GM21529 (cell line): ENCODE measurements around the gene STXBP6.

ENCODE experiments used
- ATAC-seq: cut with Tn5 transposase; IDR thresholded peaks from one replicate; pipeline ENCODE4 v1.9.1; 2021; ENCODE audit not compliant: unreplicated experiment

STXBP6 gene

DNA sequence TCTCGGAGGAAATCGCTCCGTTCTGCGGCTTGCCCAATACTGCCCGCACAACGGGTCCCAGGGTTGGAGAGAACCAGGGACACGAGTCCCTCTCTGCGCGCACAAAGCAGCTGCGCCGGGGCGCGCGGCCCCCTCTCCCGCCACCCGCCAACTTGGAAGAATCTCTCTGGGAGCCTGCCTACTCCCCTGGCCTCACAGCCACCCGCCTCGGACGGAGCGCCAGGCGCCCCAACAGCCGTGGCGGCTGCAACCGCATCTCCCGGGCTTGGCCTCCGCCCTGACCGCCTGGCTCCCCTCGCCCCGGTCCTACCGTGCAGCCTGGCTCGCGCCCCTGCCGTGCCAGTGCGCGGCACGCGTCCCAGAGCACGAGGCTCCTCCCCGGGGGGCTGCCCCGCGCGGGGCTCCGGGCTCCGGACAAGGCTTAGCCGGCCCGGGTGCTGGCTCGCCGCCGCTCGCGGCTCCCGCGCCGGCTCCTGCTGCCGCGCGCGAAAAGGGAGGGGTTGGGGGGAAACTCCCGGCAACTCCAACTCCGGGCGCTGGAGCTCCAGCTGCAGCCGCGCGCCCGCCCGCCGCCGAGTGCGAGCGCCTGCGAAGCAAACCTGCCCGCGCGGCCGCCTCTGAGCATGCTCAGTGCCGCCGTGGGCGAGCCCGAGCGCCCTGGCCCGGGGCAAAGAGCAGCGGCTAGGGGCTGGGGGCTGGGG is at the start of gene STXBP6:
Gene STXBP6, minus strand, starts transcription at position 580 of the 701 bp plus-strand sequence. CDS start 75,329 bp downstream, outside the sequence.
- ATAC-seq = peak; percentile 54

DNA sequence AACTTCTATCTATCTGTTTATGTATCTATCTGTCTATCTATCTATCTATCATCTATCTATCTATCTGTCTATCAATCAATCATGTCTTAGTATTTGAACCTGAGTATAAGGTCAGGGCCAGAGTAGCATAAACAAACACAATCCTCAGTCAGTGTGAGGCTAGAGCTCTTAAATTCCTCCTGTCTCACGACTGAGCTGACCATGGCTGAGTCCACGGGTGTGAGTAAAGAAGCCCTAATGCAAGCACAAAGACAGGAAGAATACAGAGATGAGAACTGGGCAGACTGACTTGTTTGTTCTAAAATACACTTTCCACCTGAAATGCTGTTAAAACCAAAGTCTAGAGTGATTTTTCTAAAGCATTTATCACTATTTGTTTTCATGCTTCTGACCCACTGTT is 47.2 kb upstream of the STXBP6 start:
- no peak for ATAC-seq

DNA sequence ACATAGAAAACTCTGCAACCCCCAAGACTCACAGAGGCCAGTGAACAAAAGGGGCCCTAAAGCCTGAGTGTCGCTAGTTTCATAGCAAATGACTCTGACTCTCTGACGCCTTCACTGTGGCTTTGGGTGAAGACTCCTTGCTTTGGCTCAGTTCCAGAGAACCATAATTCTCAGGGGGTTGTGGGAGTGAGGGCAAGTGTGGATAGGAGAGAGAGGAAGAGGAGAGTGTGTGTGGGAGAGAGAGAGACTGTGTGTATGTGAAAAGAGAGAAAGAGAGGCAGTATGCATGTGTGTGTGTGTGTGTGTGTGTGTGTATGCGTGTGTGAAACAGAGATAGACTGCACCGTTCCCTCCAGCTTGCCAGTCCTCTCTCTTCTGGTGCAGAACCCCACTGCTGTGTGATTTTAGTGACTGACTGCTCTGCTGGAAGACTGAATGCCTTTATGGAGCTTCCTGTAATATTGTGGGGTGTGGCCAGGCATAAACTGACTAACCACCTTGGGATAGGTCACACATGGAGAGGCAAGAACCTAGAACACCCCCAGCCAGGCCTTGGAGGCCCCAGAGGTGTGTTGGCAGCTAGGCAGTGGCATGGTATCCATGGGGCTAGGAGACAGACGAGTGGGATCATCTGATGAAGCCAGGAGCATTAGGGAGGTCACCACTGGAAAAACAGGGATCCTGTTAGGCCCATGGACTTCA is 45.9 kb upstream of the STXBP6 start:
- no peak for ATAC-seq

DNA sequence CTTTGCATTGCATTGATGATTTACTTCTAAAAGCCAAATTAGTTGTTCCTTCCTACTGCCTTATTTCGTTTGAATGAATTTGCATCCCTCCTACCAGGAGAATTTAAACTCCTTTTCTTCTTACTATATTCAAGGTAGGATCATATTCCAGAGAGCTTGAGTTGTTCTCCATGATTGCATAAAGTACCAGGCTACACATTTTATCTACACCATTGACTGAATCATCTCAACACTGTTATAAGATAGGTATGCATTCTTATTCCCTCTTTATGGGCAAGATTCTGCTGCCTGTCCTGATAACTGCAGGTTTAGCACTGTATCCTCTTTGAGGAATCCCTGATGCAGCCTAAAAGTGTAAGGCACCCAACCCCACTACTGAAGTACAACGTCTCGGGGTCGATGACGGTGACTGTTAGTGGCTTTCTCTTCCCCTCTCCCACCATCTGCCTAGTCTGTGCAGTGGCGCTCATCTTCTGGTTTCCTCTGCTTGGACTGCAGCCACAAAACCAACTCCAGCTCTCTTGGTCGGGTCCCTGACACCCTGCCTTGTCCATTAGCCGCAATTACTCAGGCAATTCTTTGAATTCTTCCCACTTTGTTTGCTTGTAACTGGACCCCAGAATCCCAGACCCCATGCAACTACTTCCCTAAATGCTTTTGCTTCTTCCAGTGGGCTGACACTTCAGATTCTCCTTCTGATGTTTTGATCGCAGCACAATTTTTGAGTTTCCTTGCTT is 44.4 kb upstream of the STXBP6 start:
- ATAC-seq = no peak

DNA sequence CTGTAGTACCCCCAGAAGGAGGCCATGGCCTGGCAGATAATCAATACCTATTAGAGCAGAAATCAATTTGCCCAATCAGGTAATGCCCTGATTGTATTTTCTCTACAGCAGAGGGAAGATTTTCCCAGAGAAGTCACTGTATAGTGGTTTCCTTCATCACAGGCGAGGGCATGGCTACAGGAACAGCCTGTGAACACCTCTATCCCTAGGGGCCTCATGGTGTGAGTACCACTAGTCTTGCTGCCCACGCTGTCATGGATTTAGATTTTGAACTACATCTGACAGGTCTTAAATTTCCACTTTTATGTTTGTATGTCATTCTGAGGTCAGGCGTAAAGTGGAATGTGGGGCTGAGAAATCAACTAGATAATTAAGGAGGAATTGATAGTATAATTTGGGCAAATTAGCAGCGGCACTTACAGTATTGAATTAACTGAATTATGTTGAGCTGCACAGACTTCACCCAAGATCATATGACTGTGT is 42.4 kb upstream of the STXBP6 start:
- no peak for ATAC-seq

DNA sequence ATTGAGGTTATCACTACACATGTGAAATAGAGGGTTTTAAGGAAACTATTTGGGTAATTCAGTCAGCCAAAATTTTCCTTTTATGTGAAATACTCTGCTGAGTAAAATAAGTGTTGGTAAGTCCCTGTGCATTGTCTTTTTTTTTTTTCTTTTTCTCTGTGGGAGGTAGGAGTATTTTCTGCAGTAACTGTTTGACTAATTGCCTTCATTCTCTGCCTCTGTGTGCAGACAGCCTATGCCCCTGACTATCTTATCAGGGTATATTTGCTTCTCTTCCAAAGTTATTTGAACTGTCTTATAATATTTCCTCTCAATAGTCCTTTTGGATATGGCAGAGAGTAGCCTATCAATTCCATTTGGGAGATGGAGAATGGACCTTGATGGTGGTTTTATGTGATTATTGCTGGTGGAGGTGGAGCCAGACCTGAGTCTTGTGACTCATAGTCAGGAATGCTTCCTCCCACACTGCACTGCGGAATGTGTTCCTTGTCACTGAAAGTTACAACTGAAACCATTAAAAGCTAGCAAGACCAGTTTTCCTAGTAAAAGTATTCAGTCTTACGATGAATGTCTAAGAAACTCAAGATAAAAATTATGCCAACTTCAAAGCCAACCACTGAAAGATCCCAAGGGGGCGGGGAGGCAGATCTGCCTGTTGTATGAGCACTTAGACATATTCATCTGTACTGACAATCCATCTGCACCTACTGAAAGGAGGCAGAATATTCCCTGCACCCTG is 40.9 kb upstream of the STXBP6 start:
- ATAC-seq = no peak

DNA sequence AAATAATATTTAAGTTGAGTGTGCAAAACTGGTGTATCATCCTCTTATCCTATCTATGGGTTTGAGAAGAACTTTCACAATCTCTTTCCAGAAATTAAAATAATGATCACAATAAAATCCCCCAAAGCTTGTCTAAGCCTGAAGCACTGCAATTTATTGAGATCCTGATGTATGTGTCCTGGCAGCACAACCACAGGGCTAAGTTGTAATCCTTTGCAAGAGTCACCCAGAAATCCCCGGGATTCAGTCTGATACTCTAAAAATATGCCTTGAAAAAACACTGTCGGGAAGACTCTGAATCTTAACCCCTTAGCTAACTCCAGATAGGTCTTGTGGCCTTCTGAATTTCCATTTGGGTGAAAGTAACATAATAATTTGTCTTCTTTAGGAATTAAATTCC is 40.3 kb upstream of the STXBP6 start:
- ATAC-seq = no peak

DNA sequence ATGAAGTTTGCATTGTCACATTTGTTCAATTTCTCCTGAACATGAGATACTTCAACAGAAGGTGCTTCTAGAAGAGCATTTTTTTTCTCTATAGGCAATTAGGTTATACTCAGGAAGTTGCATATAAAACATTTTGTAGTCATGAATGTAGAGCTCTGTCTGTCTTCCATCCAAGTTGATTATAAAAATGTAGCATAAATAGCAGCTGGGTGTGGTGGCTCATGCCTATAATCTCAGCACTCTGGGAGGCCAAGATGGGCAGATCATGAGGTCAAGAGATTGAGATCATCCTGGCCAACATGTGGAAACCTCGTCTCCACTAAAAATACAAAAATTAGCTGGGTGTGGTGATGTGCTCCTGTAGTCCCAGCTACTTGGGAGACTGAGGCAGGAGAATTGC is 39.5 kb upstream of the STXBP6 start:
- ATAC-seq = no peak

DNA sequence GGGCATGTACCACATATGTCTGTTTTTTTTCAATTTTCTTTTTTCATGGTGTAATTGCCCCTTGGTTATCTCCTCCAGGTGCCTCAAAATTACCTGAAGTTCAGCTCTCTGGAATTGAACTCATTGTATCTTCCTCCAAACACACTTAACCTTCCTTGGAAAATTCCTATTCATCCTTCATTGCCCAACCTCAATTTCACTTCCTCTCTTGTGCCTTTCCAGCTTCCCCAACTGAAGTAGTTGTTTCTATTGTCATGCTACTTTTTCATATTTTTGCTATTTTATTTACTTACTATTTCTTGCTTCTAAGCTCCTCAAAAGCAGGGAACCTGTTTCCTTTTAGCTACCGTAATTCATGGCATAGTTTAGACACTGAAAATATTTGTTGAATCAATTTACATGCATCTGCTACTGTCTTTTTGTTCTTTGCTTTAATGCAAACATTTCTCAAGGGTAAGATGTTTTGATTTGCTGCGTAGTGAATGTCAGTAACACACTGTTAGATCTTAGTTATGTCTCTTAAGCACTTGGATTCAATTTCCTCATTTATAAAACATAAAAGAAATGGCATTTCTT is 37.0 kb upstream of the STXBP6 start:
- no peak for ATAC-seq

DNA sequence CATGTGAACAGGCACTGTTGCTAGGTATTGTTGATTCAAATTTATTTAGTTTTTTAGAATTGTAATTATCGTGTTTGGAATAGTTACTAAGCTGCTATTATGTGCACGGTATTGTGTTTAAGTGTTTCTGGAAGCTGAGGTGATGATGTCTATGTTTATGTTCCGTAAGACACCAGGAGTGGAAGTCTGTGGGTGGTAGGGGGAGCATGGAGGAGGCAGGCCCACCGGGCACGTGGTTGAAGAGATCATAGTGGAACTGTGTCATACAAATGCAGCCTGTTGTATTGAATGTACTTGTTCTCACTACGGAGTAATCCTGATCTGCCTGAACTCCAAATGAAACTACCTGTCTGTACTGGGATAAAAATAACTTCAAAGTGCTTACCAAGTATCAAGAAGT is 36.1 kb upstream of the STXBP6 start:
- no peak for ATAC-seq

DNA sequence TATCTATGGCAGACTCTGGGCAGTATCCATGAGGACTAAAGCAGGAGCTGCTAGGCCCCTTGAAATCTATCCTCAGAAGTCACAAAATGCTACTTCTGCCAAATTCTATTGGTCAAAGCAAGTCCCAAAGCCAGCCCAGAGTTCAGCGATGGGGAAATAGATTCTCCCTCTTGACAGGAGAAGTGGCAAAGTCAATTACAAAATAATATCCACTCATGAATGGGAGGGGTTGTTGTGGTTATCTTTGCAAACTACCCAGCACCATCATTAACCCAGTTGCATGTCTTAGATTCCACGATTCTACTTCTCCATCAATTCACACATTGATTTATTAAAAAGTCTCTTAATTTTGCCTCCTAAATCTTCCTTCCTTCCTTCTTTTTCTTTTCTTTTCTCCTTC is 30.7 kb upstream of the STXBP6 start:
- ATAC-seq = no peak

DNA sequence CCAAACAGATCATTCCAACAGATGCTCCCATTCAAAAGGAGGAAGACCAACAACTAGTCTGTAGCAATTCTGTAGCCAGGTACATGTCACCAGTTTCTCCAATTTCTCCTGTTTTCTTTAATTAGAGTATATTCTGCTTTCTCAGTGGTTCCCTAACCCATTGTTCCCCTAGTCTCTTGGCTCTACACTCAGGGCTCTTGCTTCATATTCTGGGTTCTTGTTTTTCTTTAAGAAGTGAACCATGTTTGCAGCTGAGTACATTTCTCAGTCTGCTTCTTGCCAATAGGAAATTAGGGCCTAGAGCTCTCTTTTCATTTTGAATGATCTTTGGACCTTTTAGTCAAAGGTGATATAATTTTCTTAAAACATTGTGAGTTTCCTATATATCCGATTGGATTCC is 29.4 kb upstream of the STXBP6 start:
- no peak for ATAC-seq

DNA sequence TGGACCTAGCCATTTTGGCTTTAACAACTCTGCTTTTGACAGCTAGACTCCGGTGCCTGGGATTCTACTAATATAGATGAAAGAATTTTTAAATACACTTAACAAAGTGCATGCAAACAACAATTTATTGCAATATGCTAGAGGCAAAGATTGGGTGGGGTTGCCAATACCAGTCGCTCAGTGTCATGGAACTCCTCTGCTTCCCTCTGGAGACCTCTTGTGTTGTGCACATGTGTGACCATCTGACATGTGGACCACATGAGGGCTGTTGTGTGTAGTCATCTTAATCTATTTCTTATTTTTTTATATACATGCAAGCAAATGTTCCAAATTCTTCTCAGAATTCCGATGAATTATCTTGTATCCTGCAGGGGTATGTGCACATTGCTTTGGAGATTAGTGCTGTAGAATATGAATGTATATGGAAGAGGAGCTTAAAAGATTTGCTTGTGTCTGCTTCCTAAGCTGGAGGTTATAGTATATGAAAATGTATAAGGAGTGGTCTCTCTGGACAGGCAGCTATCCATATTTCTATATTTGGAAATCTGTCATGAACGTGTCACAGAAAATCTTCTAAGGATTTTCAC is 24.2 kb upstream of the STXBP6 start:
- ATAC-seq = no peak

DNA sequence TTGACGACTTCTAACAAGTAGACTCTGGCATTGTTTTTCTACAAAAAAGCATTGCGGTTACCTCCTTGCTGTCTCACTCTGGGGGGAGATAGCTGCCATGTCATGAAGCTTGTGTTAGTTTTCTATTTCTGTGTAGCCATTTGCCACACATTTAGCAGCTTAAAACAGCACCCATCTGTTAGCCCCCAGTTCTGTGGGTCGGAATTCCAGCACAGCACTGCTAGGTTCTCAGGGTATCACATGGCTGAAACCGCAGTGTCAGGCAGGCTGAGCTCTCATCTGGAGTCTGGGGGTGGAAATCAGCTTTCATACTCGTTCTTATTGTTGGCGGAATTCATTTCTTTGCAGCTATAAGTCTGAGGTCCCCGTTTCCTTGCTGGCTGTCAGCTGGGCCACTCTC is 19.9 kb upstream of the STXBP6 start:
- no peak for ATAC-seq

DNA sequence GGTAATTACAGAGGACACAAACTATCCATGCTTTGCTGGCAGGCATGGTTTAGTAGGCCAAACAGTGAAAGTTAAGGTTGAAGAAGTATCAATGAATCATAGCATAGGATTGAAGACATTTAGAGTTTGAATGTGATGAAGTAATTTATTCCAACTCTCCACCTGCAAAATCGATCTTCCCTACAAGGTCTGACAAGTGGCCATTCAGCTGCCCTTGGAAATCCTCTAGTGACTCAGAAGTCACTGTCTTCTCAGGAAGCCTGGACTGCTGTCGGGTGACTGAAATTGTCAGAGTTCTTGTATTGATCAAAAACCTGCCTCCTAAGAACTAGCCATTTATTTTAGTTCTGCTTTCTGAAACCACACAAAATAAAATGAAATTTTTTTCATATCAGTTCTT is 17.7 kb upstream of the STXBP6 start:
- no peak for ATAC-seq

DNA sequence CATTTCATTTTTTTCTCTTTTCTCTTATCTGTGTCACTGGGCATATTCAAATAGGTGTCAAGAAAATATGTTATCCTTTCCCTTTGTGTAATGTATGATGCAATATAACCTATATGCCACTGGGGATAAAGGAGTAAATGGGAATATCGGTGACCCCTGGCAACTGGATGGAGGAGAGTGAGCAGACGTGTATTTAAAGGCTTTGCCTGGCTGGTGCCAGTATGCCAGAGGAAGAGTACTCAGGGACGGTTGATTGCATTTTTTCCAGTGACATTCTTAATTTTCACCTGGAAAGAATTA is 12.0 kb upstream of the STXBP6 start:
- ATAC-seq = no peak

DNA sequence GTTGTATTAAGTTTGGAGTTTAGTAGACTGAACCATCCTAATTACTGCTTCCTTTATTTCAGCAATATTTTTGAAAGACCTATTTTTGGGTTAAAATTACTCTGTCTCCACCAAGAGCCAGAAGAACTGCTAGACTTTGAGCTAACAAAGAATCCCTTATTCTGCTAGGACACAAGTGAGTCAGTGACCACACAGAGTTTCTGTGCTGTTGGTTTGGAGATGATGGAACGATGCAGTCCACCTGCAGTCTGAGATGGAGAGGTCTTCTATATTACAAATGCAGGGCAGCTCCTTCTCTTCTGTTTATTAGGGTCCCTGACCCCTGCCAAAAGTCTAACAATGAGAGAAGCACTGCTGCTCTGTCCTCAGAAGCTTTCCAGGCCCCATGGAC is 6.7 kb upstream of the STXBP6 start:
- ATAC-seq = no peak

DNA sequence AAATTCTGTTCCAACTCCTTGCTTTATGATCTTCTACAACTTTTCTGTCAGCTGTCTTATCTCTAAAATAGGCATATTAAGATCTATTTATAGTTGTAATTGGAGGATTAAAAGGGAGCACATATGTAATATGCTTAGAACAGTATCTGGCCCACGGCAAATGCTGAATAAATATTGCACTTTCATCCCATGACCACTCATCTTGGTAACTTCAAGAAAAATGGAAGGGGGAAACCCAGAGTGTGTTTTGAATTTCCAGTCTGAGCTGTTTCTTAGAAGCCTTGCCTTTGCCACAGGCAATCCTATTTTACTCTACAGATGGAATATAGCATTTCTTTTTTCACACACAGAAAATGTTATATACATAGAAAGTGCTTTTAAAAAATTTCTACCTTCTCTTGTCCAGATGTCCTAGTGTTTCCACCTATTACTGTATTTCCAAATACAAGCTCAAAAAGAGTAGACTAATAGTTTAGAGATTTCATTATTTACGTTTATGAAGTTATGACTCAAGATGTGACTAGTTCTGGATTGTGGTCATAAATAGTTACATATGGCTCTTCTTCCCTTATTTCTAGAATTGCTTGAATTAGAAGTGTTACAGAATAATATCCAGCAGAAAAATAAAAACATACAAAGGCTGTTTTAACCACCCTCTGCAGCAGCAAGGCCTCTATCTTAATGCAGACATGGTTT is 6.2 kb upstream of the STXBP6 start:
- no peak for ATAC-seq

DNA sequence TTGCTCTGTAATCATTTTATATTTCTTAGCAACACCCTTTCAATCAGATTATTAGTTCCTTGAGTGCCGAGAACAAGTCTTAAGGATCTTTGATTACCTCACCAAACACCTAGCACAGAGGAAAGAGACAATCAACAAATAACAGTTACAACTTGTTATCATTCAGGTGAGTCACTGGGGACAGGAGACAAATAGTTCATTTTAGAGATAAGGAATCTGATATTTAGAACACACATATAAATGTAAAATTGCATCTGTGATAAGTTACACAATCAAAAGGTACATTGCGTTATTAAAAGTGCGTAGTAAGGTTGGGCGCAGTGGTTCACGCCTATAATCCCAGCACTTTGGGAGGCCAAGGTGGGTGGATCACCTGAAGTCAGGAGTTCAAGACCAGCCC is 5.1 kb upstream of the STXBP6 start:
- ATAC-seq = no peak

DNA sequence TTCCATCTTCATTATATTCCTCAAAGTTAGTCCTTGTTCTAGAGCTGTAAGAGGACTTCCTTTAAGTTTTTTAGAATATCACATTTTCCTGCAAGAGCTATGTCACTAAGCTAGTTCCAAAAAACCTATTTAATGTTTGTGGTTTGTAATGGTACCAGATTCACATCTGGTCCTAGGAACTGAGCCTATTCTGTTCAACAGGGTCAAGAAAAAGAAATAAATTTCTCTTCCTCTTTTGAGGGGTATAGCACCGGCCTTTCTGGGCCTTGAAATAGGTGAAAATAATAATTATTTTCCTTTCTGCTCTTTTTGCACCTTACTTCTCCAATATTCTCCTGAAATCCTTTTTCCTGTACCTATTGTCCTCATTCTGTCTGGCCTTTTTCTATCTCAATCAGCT is 3.6 kb upstream of the STXBP6 start:
- ATAC-seq = no peak
